ENCODE results near the gene IFRD1.
A peak's percentile ranks its signal among the peaks of the same experiment; 100 is the strongest.
"Not testable (repeated sequence)": the region's sequence is repeated elsewhere in the genome, so short reads cannot be mapped to it uniquely, and the experiment has no call there.

Gene IFRD1

GRCh38 chr7:112492186-112492585 lies 41.9 kb downstream of the IFRD1 start:
- no peak for DNase-seq

- no peak for DNase-seq
Observed at GRCh38 chr7:112494656-112495055, 44.4 kb downstream of the IFRD1 start.

DNA sequence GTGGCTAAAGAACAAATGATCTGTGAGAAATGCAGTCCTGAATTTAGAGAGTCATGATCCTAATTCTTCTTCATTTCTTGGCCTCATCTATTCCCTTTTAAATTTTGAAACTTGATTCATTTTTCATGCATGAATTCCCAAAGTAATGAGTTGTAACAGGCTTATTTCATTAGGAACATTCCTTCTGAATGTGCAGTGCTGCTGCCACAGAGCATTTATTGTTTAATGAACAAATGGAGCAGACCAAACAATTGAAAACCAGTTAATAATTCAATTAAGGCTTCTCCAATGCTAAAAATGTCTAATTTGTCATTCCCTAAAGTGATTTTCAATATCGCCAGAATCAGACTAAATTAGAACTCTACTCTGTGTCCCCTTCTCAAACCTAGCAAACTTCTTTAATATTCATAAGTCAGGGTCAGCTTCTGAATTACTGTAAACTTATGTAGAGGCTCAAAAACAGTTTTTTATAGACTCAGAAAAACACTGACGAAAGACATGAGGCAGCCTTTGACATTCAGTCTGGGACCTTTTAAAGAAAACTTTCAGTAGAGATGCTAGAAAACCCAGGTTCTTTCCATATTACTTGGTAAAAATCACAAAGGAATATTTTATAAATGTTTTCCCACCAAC lies 45.0 kb downstream of the IFRD1 start:
- DNase-seq = no peak

DNA sequence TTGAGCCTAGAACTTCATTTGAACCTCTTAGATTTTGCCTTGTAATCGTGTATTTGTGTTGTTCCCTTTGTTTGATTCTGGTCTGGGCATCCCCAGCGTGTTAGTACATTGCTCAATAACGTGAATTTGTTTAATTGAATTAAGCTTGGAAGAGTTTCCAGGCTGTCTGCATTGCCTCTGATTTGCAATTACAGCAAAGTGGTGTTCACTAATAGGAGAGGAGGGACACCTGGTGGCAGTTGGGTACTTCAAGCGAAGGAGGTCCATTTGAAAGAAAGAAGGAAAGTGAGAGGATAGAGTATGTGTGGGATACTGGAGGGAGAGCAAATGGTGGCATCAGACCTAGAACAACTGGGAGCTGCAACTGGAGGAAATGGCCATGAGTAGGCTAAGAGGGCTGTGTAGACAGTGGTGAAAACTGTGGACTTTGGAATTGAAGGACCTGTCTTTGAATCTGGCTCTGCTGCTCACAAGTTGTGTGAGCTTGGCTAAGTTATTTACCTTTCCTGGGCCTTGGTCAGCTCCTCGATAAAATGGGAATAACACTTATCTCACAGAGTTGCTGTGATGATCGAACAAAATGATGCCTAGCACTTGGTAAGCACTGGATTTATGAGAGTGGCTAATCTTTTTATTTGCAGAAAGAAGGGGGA lies 45.7 kb downstream of the IFRD1 start:
- peak; percentile 28 for DNase-seq

GRCh38 chr7:112497481-112497880 lies 47.2 kb downstream of the IFRD1 start:
- DNase-seq = no peak

GRCh38 chr7:112500619-112501018 lies 50.4 kb downstream of the IFRD1 start:
- DNase-seq = no peak

DNA sequence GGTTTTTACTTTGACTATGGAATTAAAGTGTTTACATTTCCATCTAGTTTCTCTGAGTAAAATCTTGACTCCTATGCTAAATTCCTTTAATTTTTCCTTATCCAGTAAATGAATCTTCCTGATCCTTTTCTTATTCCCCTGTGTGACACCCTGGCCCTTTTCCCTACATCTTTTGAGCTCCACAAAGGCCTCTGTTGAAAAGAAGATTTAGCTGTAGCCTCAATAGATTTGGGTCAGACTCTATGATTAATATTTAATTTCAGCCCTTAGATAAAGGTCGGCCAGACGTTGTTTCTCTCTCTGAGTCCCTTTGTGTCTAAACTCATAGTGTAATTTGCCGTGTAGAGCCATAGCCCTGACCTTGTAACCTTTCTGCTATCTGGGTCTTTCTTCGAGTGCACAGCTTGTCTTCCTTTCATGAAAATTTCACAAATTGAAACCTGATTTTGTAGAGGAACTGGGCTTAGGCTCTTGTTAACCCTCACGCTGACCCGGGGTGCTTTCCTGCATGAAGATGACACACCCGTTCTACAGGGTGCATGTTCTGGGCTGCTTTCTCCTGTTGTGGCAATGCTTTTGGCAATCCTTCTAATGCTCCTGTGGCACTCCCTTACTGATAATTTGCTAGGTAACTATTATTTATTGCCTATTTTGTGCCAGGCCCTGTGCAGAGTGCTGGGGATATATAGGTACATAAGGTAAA lies 51.7 kb downstream of the IFRD1 start:
- DNase-seq = no peak

GRCh38 chr7:112502700-112503099 lies 52.4 kb downstream of the IFRD1 start:
- no peak for DNase-seq

DNA sequence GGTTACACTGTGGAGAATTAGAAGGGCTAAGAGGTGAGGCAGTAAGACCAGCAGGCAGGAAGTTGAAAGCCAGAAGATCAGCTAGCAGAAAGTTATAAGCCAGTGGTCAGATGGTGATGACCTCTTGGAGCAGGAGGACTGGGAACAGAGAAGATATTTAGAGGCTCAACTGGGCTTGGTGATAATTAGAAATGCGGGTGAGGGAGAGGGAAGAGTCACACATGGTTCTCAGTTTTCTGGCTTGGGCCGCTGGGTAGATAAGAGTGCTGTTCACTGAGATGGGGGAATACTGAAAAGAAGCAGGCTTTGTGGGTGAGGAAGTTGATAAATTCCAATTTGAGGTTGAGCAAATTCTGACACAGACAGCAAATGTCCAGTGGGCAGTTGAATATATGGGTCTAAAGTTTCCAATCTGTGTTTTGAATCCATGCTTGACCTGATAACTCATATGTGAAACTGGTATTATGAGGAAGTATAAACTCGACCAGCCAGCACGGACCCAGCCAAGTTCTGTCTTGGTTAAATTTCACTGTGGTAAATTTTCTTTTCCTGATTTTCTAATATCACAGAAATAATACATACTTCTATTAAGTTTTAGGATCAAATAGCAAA lies 53.2 kb downstream of the IFRD1 start:
- DNase-seq = no peak

DNA sequence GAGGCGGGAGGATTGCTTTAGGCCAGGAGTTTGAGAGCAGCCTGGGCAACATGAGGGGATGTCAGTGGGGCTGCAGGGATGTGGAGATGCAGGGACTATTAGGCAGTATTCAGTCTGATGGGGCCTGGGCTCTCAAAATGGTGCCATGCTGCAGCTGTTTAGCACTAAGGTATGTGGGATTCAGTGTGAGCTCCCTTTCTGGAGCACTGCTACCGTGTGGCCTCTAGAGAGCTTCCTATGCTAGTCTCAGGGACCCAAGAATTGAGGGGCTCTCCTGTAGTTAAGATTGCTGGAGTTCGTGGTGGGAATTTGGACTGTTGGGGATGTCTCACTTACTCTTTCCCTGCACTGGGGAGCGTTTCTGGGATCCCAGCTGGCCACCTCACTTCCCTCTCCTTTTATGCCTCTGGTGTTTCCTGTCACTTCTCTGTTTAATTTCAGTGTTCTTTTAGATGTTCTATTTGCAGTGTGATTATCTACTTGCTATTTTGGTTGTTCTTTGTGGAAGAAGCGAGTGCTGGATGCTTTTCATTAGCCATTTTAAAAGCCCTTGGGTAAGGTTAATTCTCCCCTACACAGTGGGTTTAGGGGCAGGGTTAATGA lies 53.9 kb downstream of the IFRD1 start:
- no peak for DNase-seq

GRCh38 chr7:112505495-112505894 lies 55.2 kb downstream of the IFRD1 start:
- no peak for DNase-seq

GRCh38 chr7:112508404-112508803 lies 58.1 kb downstream of the IFRD1 start:
- DNase-seq = no peak

GRCh38 chr7:112509402-112509801 lies 59.1 kb downstream of the IFRD1 start:
- no peak for DNase-seq

GRCh38 chr7:112510001-112510742 lies 59.9 kb downstream of the IFRD1 start:
- DNase-seq = peak; percentile 12

GRCh38 chr7:112510743-112511110 lies 60.5 kb downstream of the IFRD1 start:
- DNase-seq = no peak

- no peak for DNase-seq
Observed at GRCh38 chr7:112511451-112512202, 61.4 kb downstream of the IFRD1 start.

- no peak for DNase-seq
Observed at GRCh38 chr7:112512451-112513210, 62.4 kb downstream of the IFRD1 start.

GRCh38 chr7:112515989-112516388 lies 65.7 kb downstream of the IFRD1 start:
- no peak for DNase-seq

GRCh38 chr7:112516418-112516817 lies 66.2 kb downstream of the IFRD1 start:
- DNase-seq = not testable (repeated sequence)

DNA sequence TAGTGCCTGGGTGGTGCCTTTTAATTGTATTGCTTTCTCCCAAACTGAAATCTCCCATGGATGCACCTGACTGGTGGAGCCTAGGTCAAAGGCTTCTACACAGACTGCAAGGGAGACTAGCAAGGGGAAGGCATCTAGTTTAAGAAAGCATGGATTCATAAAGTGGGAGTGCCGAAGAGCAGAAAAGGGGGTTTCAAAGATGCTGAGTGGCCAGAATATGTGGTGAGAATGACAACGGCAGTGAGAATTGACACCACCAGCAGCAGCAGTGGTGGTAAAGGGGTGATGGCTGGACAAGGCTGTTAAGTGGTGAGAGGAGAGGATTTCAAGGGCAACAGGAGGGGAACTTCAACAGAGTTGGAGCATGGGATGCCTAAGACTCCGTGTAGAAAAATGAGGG lies 67.2 kb downstream of the IFRD1 start:
- DNase-seq = no peak

- DNase-seq = no peak
Observed at GRCh38 chr7:112520787-112521186, 70.5 kb downstream of the IFRD1 start.

Data from CD4-positive, alpha-beta T cell treated with Interleukin-21 for 1 hour (primary cell).